ENCODE data around the gene AOAH.

AOAH gene

GRCh38 chr7:36523371-36524101 is 200.8 kb downstream of the AOAH start:
- H3K27ac ChIP-seq (ENCODE audit: insufficient read depth in 1 of 2, low read depth in 1 of 2, low read length in 2 of 2, poor library complexity in 1 of 2, severe bottlenecking in 2 of 2) = no peak overlapping the region
- no peaks in the 10 kb centered on the region for H3K36me3 ChIP-seq (ENCODE audit: control insufficient read depth in 4 of 4, insufficient read depth in 4 of 4, low read length in 3 of 4)
- H3K4me1 ChIP-seq (ENCODE audit: control extremely low read depth in 1 of 4, control insufficient read depth in 4 of 4, insufficient read depth in 4 of 4, low read length in 3 of 4) = peaks cover 0 to 25% (median 22%) of the 10 kb centered on the region in 4 experiments
- H3K9me3 ChIP-seq (ENCODE audit: control extremely low read depth in 1 of 5, control insufficient read depth in 4 of 5, insufficient read depth in 2 of 5, low read depth in 1 of 5, low read length in 4 of 5) = no peaks in the 10 kb centered on the region
- CTCF ChIA-PET = interaction anchor here (2.7 kb wide), 1 partner anchor 13 kb away, joined by 10 read pairs; no protein-coding TSS in a partner anchor
- H3K4me3 ChIP-seq (ENCODE audit: control insufficient read depth in 1 of 7, extremely low read depth in 1 of 7, insufficient read depth in 4 of 7, low read depth in 2 of 7, low read length in 6 of 7) = no peak overlapping the region
- 100% methylated on average over 2 of the region's 6 CpGs for WGBS (ENCODE audit: insufficient coverage)
- DNase-seq = no peak
- no peaks in the 10 kb centered on the region for H3K27me3 ChIP-seq (replicated peaks in 2 of 5; ENCODE audit: control insufficient read depth in 4 of 5, insufficient read depth in 5 of 5, low read length in 4 of 5)
- POLR2A ChIA-PET = no interaction called here

GRCh38 chr7:36522453-36523007 is 201.8 kb downstream of the AOAH start:
- 100% methylated on average over 10 of the region's 10 CpGs for WGBS (ENCODE audit: insufficient coverage)
- H3K4me1 ChIP-seq (ENCODE audit: control extremely low read depth in 1 of 4, control insufficient read depth in 4 of 4, insufficient read depth in 4 of 4, low read length in 3 of 4) = peaks cover 0 to 16% (median 14%) of the 10 kb centered on the region in 4 experiments
- DNase-seq = no peak
- no peaks in the 10 kb centered on the region for H3K36me3 ChIP-seq (ENCODE audit: control insufficient read depth in 4 of 4, insufficient read depth in 4 of 4, low read length in 3 of 4)
- ChIA-PET POLR2A (no interaction called here), CTCF (interaction anchor here (2.7 kb wide), 1 partner anchor 12 kb away, joined by 10 read pairs; no protein-coding TSS in a partner anchor)
- H3K27ac ChIP-seq (ENCODE audit: insufficient read depth in 1 of 2, low read depth in 1 of 2, low read length in 2 of 2, poor library complexity in 1 of 2, severe bottlenecking in 2 of 2) = no peak overlapping the region
- no peak overlapping the region for H3K4me3 ChIP-seq (ENCODE audit: control insufficient read depth in 1 of 7, extremely low read depth in 1 of 7, insufficient read depth in 4 of 7, low read depth in 2 of 7, low read length in 6 of 7)
- no peaks in the 10 kb centered on the region for H3K27me3 ChIP-seq (replicated peaks in 2 of 5; ENCODE audit: control insufficient read depth in 4 of 5, insufficient read depth in 5 of 5, low read length in 4 of 5)
- no peaks in the 10 kb centered on the region for H3K9me3 ChIP-seq (ENCODE audit: control extremely low read depth in 1 of 5, control insufficient read depth in 4 of 5, insufficient read depth in 2 of 5, low read depth in 1 of 5, low read length in 4 of 5)

DNA sequence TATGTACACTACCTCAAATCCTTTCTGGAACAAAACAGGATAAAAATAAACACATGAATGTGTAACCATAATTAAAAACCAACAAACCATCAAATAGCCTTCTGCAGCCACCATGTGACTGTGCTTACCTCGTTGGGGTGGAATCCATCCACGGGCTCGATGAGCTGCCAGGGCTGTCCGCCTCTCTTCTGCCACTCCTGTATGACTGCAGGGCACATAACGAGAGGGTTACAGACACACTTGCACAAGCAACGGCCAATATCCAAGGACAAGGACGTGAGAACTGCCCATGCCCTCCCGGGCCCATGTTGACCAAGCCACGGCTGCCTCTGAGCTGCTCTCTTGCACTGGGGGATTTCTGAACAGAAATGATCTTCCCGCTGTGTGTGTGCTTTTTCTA is 202.4 kb downstream of the AOAH start:
- CTCF ChIA-PET = interaction anchor here (1.2 to 2.7 kb wide), 2 partner anchors 11 to 31 kb away, joined by 4 to 10 read pairs; no protein-coding TSS in a partner anchor
- no peak for DNase-seq
- Histone ChIP-seq H3K4me1 (ENCODE audit: control extremely low read depth in 1 of 4, control insufficient read depth in 4 of 4, insufficient read depth in 4 of 4, low read length in 3 of 4) (peaks cover 0 to 10% (median 8%) of the 10 kb centered on the region in 4 experiments), H3K27ac (ENCODE audit: insufficient read depth in 1 of 2, low read depth in 1 of 2, low read length in 2 of 2, poor library complexity in 1 of 2, severe bottlenecking in 2 of 2) (no peak overlapping the region), H3K36me3 (ENCODE audit: control insufficient read depth in 4 of 4, insufficient read depth in 4 of 4, low read length in 3 of 4) (no peaks in the 10 kb centered on the region), H3K27me3 (replicated peaks in 2 of 5; ENCODE audit: control insufficient read depth in 4 of 5, insufficient read depth in 5 of 5, low read length in 4 of 5) (no peaks in the 10 kb centered on the region), H3K4me3 (ENCODE audit: control insufficient read depth in 1 of 7, extremely low read depth in 1 of 7, insufficient read depth in 4 of 7, low read depth in 2 of 7, low read length in 6 of 7) (no peak overlapping the region), H3K9me3 (ENCODE audit: control extremely low read depth in 1 of 5, control insufficient read depth in 4 of 5, insufficient read depth in 2 of 5, low read depth in 1 of 5, low read length in 4 of 5) (no peaks in the 10 kb centered on the region)
- POLR2A ChIA-PET = no interaction called here
- WGBS (ENCODE audit: insufficient coverage) = 96% methylated on average over 10 of the region's 10 CpGs

- no peaks in the 10 kb centered on the region for H3K27me3 ChIP-seq (replicated peaks in 2 of 5; ENCODE audit: control insufficient read depth in 4 of 5, insufficient read depth in 5 of 5, low read length in 4 of 5)
- no peak overlapping the region for H3K27ac ChIP-seq (ENCODE audit: insufficient read depth in 1 of 2, low read depth in 1 of 2, low read length in 2 of 2, poor library complexity in 1 of 2, severe bottlenecking in 2 of 2)
- 100% methylated on average over 2 of the region's 4 CpGs for WGBS (ENCODE audit: insufficient coverage)
- ChIA-PET POLR2A (no interaction called here), CTCF (interaction anchor here (0.7 to 2.7 kb wide), 3 partner anchors 11 to 1023 kb away, joined by 3 to 10 read pairs (median 4); no protein-coding TSS in a partner anchor)
- H3K4me1 ChIP-seq (ENCODE audit: control extremely low read depth in 1 of 4, control insufficient read depth in 4 of 4, insufficient read depth in 4 of 4, low read length in 3 of 4) = peaks cover 0 to 4% (median 1%) of the 10 kb centered on the region in 4 experiments
- H3K4me3 ChIP-seq (ENCODE audit: control insufficient read depth in 1 of 7, extremely low read depth in 1 of 7, insufficient read depth in 4 of 7, low read depth in 2 of 7, low read length in 6 of 7) = no peak overlapping the region
- H3K9me3 ChIP-seq (ENCODE audit: control extremely low read depth in 1 of 5, control insufficient read depth in 4 of 5, insufficient read depth in 2 of 5, low read depth in 1 of 5, low read length in 4 of 5) = no peaks in the 10 kb centered on the region
- H3K36me3 ChIP-seq (ENCODE audit: control insufficient read depth in 4 of 4, insufficient read depth in 4 of 4, low read length in 3 of 4) = no peaks in the 10 kb centered on the region
- no peak for DNase-seq
These were observed 203.2 kb downstream of the AOAH start for GRCh38 chr7:36521133-36521532.

- ChIA-PET POLR2A (no interaction called here), CTCF (no interaction called here)
- no peaks in the 10 kb centered on the region for H3K27me3 ChIP-seq (replicated peaks in 2 of 5; ENCODE audit: control insufficient read depth in 4 of 5, insufficient read depth in 5 of 5, low read length in 4 of 5)
- 100% methylated on average over 3 of the region's 3 CpGs for WGBS (ENCODE audit: insufficient coverage)
- H3K4me1 ChIP-seq (ENCODE audit: control extremely low read depth in 1 of 4, control insufficient read depth in 4 of 4, insufficient read depth in 4 of 4, low read length in 3 of 4) = peaks cover 0 to 8% (median 3%) of the 10 kb centered on the region in 4 experiments
- H3K36me3 ChIP-seq (ENCODE audit: control insufficient read depth in 4 of 4, insufficient read depth in 4 of 4, low read length in 3 of 4) = peaks cover 0 to 2% (median 0%) of the 10 kb centered on the region in 4 experiments
- H3K4me3 ChIP-seq (ENCODE audit: control insufficient read depth in 1 of 7, extremely low read depth in 1 of 7, insufficient read depth in 4 of 7, low read depth in 2 of 7, low read length in 6 of 7) = no peak overlapping the region
- no peak overlapping the region for H3K27ac ChIP-seq (ENCODE audit: insufficient read depth in 1 of 2, low read depth in 1 of 2, low read length in 2 of 2, poor library complexity in 1 of 2, severe bottlenecking in 2 of 2)
- H3K9me3 ChIP-seq (ENCODE audit: control extremely low read depth in 1 of 5, control insufficient read depth in 4 of 5, insufficient read depth in 2 of 5, low read depth in 1 of 5, low read length in 4 of 5) = peaks cover 0 to 3% (median 0%) of the 10 kb centered on the region in 5 experiments
- no peak for DNase-seq
These were observed 208.4 kb downstream of the AOAH start for GRCh38 chr7:36515847-36516246.

DNA sequence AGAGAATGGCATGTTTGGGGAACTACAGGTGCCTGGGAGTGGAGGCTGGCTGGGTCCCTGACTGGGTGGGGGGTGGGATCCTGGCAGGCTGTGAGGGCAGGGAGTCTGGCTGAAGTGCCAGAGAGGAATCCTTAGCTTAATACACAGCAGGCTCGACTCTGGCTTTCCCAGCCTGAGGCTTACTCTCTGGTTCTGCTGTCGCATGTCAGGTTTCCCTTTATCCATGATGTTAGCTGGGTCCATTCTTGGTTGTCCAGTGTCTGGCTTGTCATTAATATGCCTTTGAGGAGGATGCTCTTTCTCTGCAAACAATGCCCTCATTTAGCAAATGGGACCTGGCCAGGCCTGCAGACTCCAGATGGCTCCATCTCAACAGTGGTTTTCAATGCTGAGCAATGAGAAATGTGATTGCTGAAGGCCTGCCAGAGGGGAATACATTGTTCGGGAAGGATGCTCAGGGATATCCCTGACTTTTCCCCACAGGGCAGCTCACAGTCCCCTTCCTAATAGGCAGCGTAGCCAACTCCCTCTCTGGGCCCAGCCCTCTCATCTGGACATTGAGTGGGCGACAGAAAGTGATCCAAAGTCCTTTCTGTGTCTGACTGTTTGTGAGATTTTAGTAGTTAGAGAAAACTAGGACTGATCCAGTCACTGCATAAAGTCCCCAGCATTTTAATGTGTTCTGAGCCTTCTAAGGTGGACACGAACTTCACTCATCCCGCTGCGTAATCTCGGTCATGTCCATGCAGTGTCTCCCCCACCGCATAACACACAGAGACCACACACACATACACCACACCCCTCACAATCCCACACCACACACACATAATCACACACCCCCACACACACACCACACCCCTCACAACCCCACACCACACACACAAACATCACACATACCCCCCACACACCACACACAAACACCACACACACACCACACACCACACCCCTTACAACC is 209.7 kb downstream of the AOAH start:
- Histone ChIP-seq H3K9me3 (ENCODE audit: control extremely low read depth in 1 of 5, control insufficient read depth in 4 of 5, insufficient read depth in 2 of 5, low read depth in 1 of 5, low read length in 4 of 5) (peaks cover 0 to 3% (median 0%) of the 10 kb centered on the region in 5 experiments), H3K36me3 (ENCODE audit: control insufficient read depth in 4 of 4, insufficient read depth in 4 of 4, low read length in 3 of 4) (peaks cover 0 to 2% (median 0%) of the 10 kb centered on the region in 4 experiments), H3K4me1 (ENCODE audit: control extremely low read depth in 1 of 4, control insufficient read depth in 4 of 4, insufficient read depth in 4 of 4, low read length in 3 of 4) (peaks cover 0 to 8% (median 3%) of the 10 kb centered on the region in 4 experiments), H3K27me3 (replicated peaks in 2 of 5; ENCODE audit: control insufficient read depth in 4 of 5, insufficient read depth in 5 of 5, low read length in 4 of 5) (no peaks in the 10 kb centered on the region), H3K4me3 (ENCODE audit: control insufficient read depth in 1 of 7, extremely low read depth in 1 of 7, insufficient read depth in 4 of 7, low read depth in 2 of 7, low read length in 6 of 7) (no peak overlapping the region), H3K27ac (ENCODE audit: insufficient read depth in 1 of 2, low read depth in 1 of 2, low read length in 2 of 2, poor library complexity in 1 of 2, severe bottlenecking in 2 of 2) (no peak overlapping the region)
- WGBS (ENCODE audit: insufficient coverage) = 99% methylated on average over 8 of the region's 10 CpGs
- DNase-seq = no peak
- POLR2A ChIA-PET = no interaction called here
- CTCF ChIA-PET = interaction anchor here (1.2 kb wide), 1 partner anchor 15 kb away, joined by 5 read pairs; no protein-coding TSS in a partner anchor
